Measurements from ENCODE around the gene NRARP. TPM values are rescaled to one million over a fixed set of nuclear protein-coding genes. Genes with fewer than 3 reads are reported as not detected.
A peak's percentile ranks its signal among the peaks of the same experiment; 100 is the strongest.

NRARP gene
- total and polyA plus RNA-seq, 2 of the 13 experiments (the other 11 are each of a cell fraction or from before 2014, with no cell fraction given): 0.22 to 0.46 TPM

GRCh38 chr9:137250329-137251193 is 51.5 kb downstream of the NRARP start (continued):
- TF ChIP-seq FOSL2 (CRISPR knock-in tag; IDR thresholded peaks at IDR 0.05) (no peak), ZNF652 (CRISPR knock-in tag; IDR thresholded peaks at IDR 0.05; ENCODE audit: borderline replicate concordance, low read depth) (no peak), MYC (CRISPR knock-in tag; IDR thresholded peaks at IDR 0.05; ENCODE audit: borderline replicate concordance) (peak; percentile 76), MED8 (CRISPR knock-in tag; IDR thresholded peaks at IDR 0.05; ENCODE audit: insufficient replicate concordance) (no peak), MTERF4 (CRISPR knock-in tag; IDR thresholded peaks at IDR 0.05) (no peak), ZNF646 (CRISPR knock-in tag; IDR thresholded peaks at IDR 0.05) (no peak), JDP2 (CRISPR knock-in tag; IDR thresholded peaks at IDR 0.05; ENCODE audit: borderline replicate concordance) (no peak), HMGA1 (CRISPR knock-in tag; conservative IDR thresholded peaks at IDR 0.05) (no peak), ZNF407 (CRISPR knock-in tag; IDR thresholded peaks at IDR 0.05; ENCODE audit: not compliant biosample characterization) (no peak), HNF1B (CRISPR knock-in tag; IDR thresholded peaks at IDR 0.05) (no peak)
